HepG2 (cell line): ENCODE results near the gene NINL. TPM values are rescaled to one million over a fixed set of nuclear protein-coding genes. Genes with fewer than 3 reads are reported as not detected.

ENCODE experiments used
- ATAC-seq: fragments of 200-7000 bp; cut with Tn5 transposase; 3 replicates; pipeline ENCODE4 v1.9.1; 2020; ENCODE audit warnings: mild to moderate bottlenecking, moderate library complexity
- BruUV-seq: library from RNA; stranded (reverse); fragments of 400-500 nt; replicated peaks from 2 replicates; lab custom pipeline; 2021; lab: Mats Ljungman, UMichigan
- CTCF ChIA-PET: fragments of 300-600 bp; formaldehyde crosslinking; extraction: SDS; loops from one replicate; lab custom pipeline; 2021; ENCODE audit warnings: low total read pairs, inconsistent platforms, low intra/inter-chr PET ratio; lab: Yijun Ruan, JAX
- POLR2A ChIA-PET: fragments of 350-600 bp; sonication (Branson Sonifier 250); formaldehyde crosslinking; loops from one replicate; lab custom pipeline; 2020; ENCODE audit warnings: antibody characterized with exemption, inconsistent platforms; lab: Yijun Ruan, JAX
- DNase-seq: peaks from one replicate; pipeline ENCODE4 v3.0.0-alpha.2; 2015; ENCODE audit warnings: low spot score
- FAIRE-seq: peaks from 3 replicates; lab custom pipeline; 2011; peaks lifted over from hg19 to GRCh38; lab: Jason Lieb, UNC
- H2AFZ ChIP-seq: one replicate; pipeline ENCODE4 v1.6.1; 2011; ENCODE audit warnings: low read length, inconsistent platforms
- H3K27ac ChIP-seq: fragments of 300-600 bp; 3 replicates; pipeline ENCODE4 v1.8.0; 2011; ENCODE audit warnings: mixed run types, mild to moderate bottlenecking, mixed read lengths, low read length, inconsistent platforms; ENCODE audit not compliant: insufficient read depth; ENCODE audit errors: extremely low read length
- H3K27me3 ChIP-seq, 2 experiments: fragments of 200-600 bp in 1 of 2; 2 replicates in 1 of 2; 3 replicates in 1 of 2; pipeline versions ENCODE4 v1.6.0 to v1.8.0; 2011; ENCODE audit warnings: low read length in 2 of 2, mild to moderate bottlenecking in 2 of 2, moderate library complexity in 2 of 2, inconsistent platforms in 1 of 2; ENCODE audit not compliant: insufficient read depth in 2 of 2, control insufficient read depth in 1 of 2
- H3K36me3 ChIP-seq, 2 experiments: fragments of 200-600 bp in 1 of 2; replicated peaks in 1 of 2; 2 replicates in 1 of 2; 3 replicates in 1 of 2; pipeline versions ENCODE4 v1.5.1 to v1.8.0; 2011; ENCODE audit warnings: low read length in 2 of 2, inconsistent platforms in 1 of 2; ENCODE audit not compliant: insufficient read depth in 2 of 2, control insufficient read depth in 1 of 2
- H3K4me1 ChIP-seq: 2 replicates; pipeline ENCODE4 v1.5.1; 2012; ENCODE audit warnings: low read length, inconsistent platforms; ENCODE audit not compliant: insufficient read depth
- H3K4me2 ChIP-seq: 2 replicates; pipeline ENCODE4 v1.6.0; 2011; ENCODE audit warnings: low read depth, low read length, inconsistent platforms
- H3K4me3 ChIP-seq, 3 experiments: fragments of 200-600 bp in 1 of 3; sonication (generic), shearing (Covaris generic) in 1 of 3; replicated peaks in 1 of 3; 2 replicates each; pipeline ENCODE4 v1.5.1; 2011 to 2016; ENCODE audit warnings: low read length in 3 of 3, inconsistent platforms in 2 of 3, low read depth in 2 of 3, mild to moderate bottlenecking in 2 of 3, control low read depth in 1 of 3, mixed read lengths in 1 of 3; ENCODE audit not compliant: insufficient read depth in 1 of 3
- H3K79me2 ChIP-seq: one replicate; pipeline ENCODE4 v1.6.1; 2011; ENCODE audit warnings: low read length, inconsistent platforms; ENCODE audit not compliant: insufficient read depth
- H3K9ac ChIP-seq: 2 replicates; pipeline ENCODE4 v1.6.0; 2011; ENCODE audit warnings: mild to moderate bottlenecking, low read depth, low read length, inconsistent platforms; ENCODE audit not compliant: insufficient read depth
- H3K9me3 ChIP-seq: 2 replicates; pipeline ENCODE4 v1.5.1; 2012; ENCODE audit warnings: mild to moderate bottlenecking, low read length
- H4K20me1 ChIP-seq: 2 replicates; pipeline ENCODE4 v1.6.0; 2011; ENCODE audit warnings: inconsistent platforms, mild to moderate bottlenecking, low read length, moderate library complexity; ENCODE audit not compliant: insufficient read depth
- BCL6 ChIP-seq: IDR thresholded peaks from 2 replicates; pipeline ENCODE4 v1.6.1; 2016; ENCODE audit warnings: missing genetic modification reagents, missing compliant biosample characterization
- ESRRA ChIP-seq: sonication (generic); formaldehyde crosslinking; IDR thresholded peaks from 2 replicates; pipeline ENCODE4 v1.5.1; 2020; ENCODE audit warnings: mild to moderate bottlenecking, low read depth, missing genetic modification reagents
- HIVEP1 ChIP-seq: sonication (generic); formaldehyde crosslinking; IDR thresholded peaks from 2 replicates; pipeline ENCODE4 v1.4.0; 2020; ENCODE audit warnings: mild to moderate bottlenecking, missing genetic modification reagents
- HOXA7 ChIP-seq: sonication (generic); formaldehyde crosslinking; IDR thresholded peaks from 2 replicates; pipeline ENCODE4 v1.8.1; 2022; ENCODE audit warnings: mild to moderate bottlenecking, missing genetic modification reagents, moderate library complexity
- PAWR ChIP-seq: sonication (generic); formaldehyde crosslinking; IDR thresholded peaks from 2 replicates; pipeline ENCODE4 v1.4.0; 2020; ENCODE audit warnings: missing genetic modification reagents, mild to moderate bottlenecking, borderline replicate concordance
- SETDB1 ChIP-seq: sonication (generic); formaldehyde crosslinking; IDR thresholded peaks from 2 replicates; pipeline ENCODE4 v1.5.1; 2020; ENCODE audit warnings: missing genetic modification reagents, mild to moderate bottlenecking, borderline replicate concordance
- SMC3 ChIP-seq: IDR thresholded peaks from 2 replicates; pipeline ENCODE4 v1.6.1; 2011; ENCODE audit warnings: low read length, improper control_type of control experiment
- SNAPC2 ChIP-seq: sonication (generic); formaldehyde crosslinking; IDR thresholded peaks from 2 replicates; pipeline ENCODE4 v1.8.1; 2022; ENCODE audit warnings: mild to moderate bottlenecking, missing genetic modification reagents
- SRSF1 ChIP-seq: fragments of 200-400 bp; formaldehyde crosslinking; optimal IDR thresholded peaks from 2 replicates; pipeline ENCODE3; 2017; ENCODE audit warnings: mild to moderate bottlenecking, low read depth, low read length, moderate library complexity
- ZNF160 ChIP-seq: sonication (generic); formaldehyde crosslinking; IDR thresholded peaks from 2 replicates; pipeline ENCODE4 v1.8.0; 2022; ENCODE audit warnings: mild to moderate bottlenecking, inconsistent platforms, missing genetic modification reagents
- ZNF629 ChIP-seq: sonication (generic); formaldehyde crosslinking; conservative IDR thresholded peaks from 2 replicates; pipeline ENCODE4 v1.5.0; 2020; ENCODE audit warnings: missing genetic modification reagents
- ZNF672 ChIP-seq: sonication (generic); formaldehyde crosslinking; IDR thresholded peaks from 2 replicates; pipeline ENCODE4 v1.8.1; 2022; ENCODE audit warnings: missing genetic modification reagents
- WGBS: methylation state at CpG from one replicate; pipeline ENCODE4 v1.1.6; 2017; ENCODE audit warnings: low lambda C conversion rate; 5-methylcytosine and 5-hydroxymethylcytosine counted together
- in situ Hi-C: cut with HindIII; loops from 2 replicates; pipeline ENCODE4 v1.10.0; 2017; ENCODE audit warnings: low pct_unique_long_range_greater_than_20kb; ENCODE audit not compliant: extremely low pct_ligation_motif_present
- intact Hi-C: fragments of 100-400 bp; cut with micrococcal nuclease; formaldehyde crosslinking; loops from one replicate; pipeline ENCODE4 v1.10.0; 2022; ENCODE audit not compliant: unreplicated experiment
- polyA plus RNA-seq, 8 experiments: library from polyadenylated mRNA; depleted of rRNA in 3 of 8; stranded (reverse) in 7 of 8; unstranded in 1 of 8; fragments of >200 nt; fragmentation: Illumina TruSeq in 4 of 8; extraction: Trizol in 4 of 8; gene quantifications; 2 replicates each; pipeline versions ENCODE4 v1.2.1 to v1.2.3, GENCODE V29; 2011 to 2016; ENCODE audit warnings: low read depth in 4 of 8, missing spikeins in 1 of 8, mixed read lengths in 1 of 8; ENCODE audit not compliant: insufficient read depth in 1 of 8
- total RNA-seq, 5 experiments: library from RNA; depleted of rRNA; stranded (reverse); fragments of >200 nt; fragmentation: Illumina TruSeq; extraction: Trizol; gene quantifications; 2 replicates each; pipeline ENCODE4 v1.2.3, GENCODE V29; 2016; ENCODE audit warnings: low read depth in 1 of 5
- TF ChIP-seq, protein P1 (sequence below): sonication (generic); formaldehyde crosslinking; IDR thresholded peaks from 2 replicates; pipeline ENCODE4 v1.4.0; 2020; ENCODE audit warnings: mild to moderate bottlenecking, missing genetic modification reagents
- TF ChIP-seq, protein P2 (sequence below): conservative IDR thresholded peaks from 2 replicates; pipeline ENCODE4 v1.6.1; 2018; ENCODE audit warnings: missing genetic modification reagents
- TF ChIP-seq, protein P3 (sequence below): sonication (generic); formaldehyde crosslinking; IDR thresholded peaks from 2 replicates; pipeline ENCODE4 v1.5.1; 2020; ENCODE audit warnings: missing genetic modification reagents, mild to moderate bottlenecking, borderline replicate concordance
- TF ChIP-seq, protein P4 (sequence below): sonication (generic); formaldehyde crosslinking; IDR thresholded peaks from 2 replicates; pipeline ENCODE4 v1.5.0; 2020; ENCODE audit warnings: missing genetic modification reagents, mild to moderate bottlenecking, borderline replicate concordance
- TF ChIP-seq, protein P5 (sequence below): sonication (generic); formaldehyde crosslinking; IDR thresholded peaks from 2 replicates; pipeline ENCODE4 v1.4.0; 2020; ENCODE audit warnings: missing genetic modification reagents
- TF ChIP-seq, protein P6 (sequence below): sonication (generic); formaldehyde crosslinking; IDR thresholded peaks from 2 replicates; pipeline ENCODE4 v1.4.0; 2020; ENCODE audit warnings: missing genetic modification reagents

NINL gene
- total and polyA plus RNA-seq, 2 of the 13 experiments (the other 11 are each of a cell fraction or from before 2014, with no cell fraction given), result 32.3 to 34.3 TPM

DNA sequence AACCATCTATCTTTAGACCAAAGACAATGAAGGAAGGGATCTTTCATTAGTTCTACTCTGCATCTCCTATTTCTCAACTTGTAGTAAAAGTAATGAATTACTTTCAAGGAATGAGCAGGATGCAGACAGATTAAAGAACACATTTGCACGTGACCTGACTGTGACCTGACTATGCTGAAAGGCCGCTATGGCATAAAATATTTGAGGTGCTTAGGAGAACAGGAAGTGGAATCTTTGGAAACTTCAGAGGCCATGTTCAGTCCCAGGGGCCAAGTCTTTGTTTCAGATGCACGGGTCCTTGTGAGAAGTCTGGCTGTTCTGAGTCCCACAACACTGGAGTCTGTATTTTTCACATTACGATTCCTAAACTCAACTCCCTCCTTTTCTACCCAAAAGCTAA lies 41.0 kb downstream of the NINL start:
- in situ Hi-C loops (no loop called here), intact Hi-C loops (no loop called here)
- 98% methylated on average over 4 of the region's 4 CpGs for WGBS
- Histone ChIP-seq H3K4me1 (peaks cover 75% of the 10 kb centered on the region), H3K36me3 (peaks cover 4 to 18% of the 10 kb centered on the region in 2 experiments), H3K9me3 (no peaks in the 10 kb centered on the region), H3K27me3 (no peaks in the 10 kb centered on the region), H4K20me1 (peaks cover 28% of the 10 kb centered on the region), H3K79me2 (peaks cover 39% of the 10 kb centered on the region), H3K27ac (no peak overlapping the region), H3K9ac (no peak overlapping the region), H2AFZ (no peak overlapping the region), H3K4me2 (no peak overlapping the region), H3K4me3 (no peak overlapping the region)
- BruUV-seq, result no TSS peak
- ChIA-PET CTCF (no interaction called here), POLR2A (interaction anchor here (0.9 to 1.1 kb wide), 2 partner anchors 18 to 40 kb away, joined by 3 read pairs; no protein-coding TSS in a partner anchor)
- DNase-seq, result no peak
- FAIRE-seq, result no peak
- no peak for ATAC-seq
- no peak for TF ChIP-seq ZNF629
- TF ChIP-seq BCL6 (CRISPR knock-in tag), result no peak; the same call in 1 of the 2 replicates
- no peak for TF ChIP-seq PAWR
- TF ChIP-seq SMC3, result no peak
- TF ChIP-seq, protein P1, sequence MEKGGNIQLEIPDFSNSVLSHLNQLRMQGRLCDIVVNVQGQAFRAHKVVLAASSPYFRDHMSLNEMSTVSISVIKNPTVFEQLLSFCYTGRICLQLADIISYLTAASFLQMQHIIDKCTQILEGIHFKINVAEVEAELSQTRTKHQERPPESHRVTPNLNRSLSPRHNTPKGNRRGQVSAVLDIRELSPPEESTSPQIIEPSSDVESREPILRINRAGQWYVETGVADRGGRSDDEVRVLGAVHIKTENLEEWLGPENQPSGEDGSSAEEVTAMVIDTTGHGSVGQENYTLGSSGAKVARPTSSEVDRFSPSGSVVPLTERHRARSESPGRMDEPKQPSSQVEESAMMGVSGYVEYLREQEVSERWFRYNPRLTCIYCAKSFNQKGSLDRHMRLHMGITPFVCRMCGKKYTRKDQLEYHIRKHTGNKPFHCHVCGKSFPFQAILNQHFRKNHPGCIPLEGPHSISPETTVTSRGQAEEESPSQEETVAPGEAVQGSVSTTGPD (CRISPR knock-in tag), result no peak
- TF ChIP-seq, protein P2, sequence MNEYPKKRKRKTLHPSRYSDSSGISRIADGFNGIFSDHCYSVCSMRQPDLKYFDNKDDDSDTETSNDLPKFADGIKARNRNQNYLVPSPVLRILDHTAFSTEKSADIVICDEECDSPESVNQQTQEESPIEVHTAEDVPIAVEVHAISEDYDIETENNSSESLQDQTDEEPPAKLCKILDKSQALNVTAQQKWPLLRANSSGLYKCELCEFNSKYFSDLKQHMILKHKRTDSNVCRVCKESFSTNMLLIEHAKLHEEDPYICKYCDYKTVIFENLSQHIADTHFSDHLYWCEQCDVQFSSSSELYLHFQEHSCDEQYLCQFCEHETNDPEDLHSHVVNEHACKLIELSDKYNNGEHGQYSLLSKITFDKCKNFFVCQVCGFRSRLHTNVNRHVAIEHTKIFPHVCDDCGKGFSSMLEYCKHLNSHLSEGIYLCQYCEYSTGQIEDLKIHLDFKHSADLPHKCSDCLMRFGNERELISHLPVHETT (CRISPR knock-in tag), result no peak
- no peak for TF ChIP-seq SNAPC2 (CRISPR knock-in tag)
- TF ChIP-seq HOXA7, result no peak
- no peak for TF ChIP-seq ZNF160 (CRISPR knock-in tag)
- TF ChIP-seq, protein P3, sequence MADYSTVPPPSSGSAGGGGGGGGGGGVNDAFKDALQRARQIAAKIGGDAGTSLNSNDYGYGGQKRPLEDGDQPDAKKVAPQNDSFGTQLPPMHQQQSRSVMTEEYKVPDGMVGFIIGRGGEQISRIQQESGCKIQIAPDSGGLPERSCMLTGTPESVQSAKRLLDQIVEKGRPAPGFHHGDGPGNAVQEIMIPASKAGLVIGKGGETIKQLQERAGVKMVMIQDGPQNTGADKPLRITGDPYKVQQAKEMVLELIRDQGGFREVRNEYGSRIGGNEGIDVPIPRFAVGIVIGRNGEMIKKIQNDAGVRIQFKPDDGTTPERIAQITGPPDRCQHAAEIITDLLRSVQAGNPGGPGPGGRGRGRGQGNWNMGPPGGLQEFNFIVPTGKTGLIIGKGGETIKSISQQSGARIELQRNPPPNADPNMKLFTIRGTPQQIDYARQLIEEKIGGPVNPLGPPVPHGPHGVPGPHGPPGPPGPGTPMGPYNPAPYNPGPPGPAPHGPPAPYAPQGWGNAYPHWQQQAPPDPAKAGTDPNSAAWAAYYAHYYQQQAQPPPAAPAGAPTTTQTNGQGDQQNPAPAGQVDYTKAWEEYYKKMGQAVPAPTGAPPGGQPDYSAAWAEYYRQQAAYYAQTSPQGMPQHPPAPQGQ (CRISPR knock-in tag), result no peak
- TF ChIP-seq, protein P4, sequence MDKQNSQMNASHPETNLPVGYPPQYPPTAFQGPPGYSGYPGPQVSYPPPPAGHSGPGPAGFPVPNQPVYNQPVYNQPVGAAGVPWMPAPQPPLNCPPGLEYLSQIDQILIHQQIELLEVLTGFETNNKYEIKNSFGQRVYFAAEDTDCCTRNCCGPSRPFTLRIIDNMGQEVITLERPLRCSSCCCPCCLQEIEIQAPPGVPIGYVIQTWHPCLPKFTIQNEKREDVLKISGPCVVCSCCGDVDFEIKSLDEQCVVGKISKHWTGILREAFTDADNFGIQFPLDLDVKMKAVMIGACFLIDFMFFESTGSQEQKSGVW, result no peak
- no peak for TF ChIP-seq ZNF672 (CRISPR knock-in tag)
- no peak for TF ChIP-seq HIVEP1
- TF ChIP-seq SETDB1 (CRISPR knock-in tag), result no peak
- no peak for TF ChIP-seq SRSF1
- TF ChIP-seq, protein P5, sequence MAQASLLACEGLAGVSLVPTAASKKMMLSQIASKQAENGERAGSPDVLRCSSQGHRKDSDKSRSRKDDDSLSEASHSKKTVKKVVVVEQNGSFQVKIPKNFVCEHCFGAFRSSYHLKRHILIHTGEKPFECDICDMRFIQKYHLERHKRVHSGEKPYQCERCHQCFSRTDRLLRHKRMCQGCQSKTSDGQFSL (CRISPR knock-in tag), result no peak
- TF ChIP-seq, protein P6, sequence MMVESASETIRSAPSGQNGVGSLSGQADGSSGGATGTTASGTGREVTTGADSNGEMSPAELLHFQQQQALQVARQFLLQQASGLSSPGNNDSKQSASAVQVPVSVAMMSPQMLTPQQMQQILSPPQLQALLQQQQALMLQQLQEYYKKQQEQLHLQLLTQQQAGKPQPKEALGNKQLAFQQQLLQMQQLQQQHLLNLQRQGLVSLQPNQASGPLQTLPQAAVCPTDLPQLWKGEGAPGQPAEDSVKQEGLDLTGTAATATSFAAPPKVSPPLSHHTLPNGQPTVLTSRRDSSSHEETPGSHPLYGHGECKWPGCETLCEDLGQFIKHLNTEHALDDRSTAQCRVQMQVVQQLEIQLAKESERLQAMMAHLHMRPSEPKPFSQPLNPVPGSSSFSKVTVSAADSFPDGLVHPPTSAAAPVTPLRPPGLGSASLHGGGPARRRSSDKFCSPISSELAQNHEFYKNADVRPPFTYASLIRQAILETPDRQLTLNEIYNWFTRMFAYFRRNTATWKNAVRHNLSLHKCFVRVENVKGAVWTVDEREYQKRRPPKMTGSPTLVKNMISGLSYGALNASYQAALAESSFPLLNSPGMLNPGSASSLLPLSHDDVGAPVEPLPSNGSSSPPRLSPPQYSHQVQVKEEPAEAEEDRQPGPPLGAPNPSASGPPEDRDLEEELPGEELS (CRISPR knock-in tag), result no peak
- no peak for TF ChIP-seq ESRRA
